ENCODE measurements around the gene HMX1. TPM values are rescaled to one million over a fixed set of nuclear protein-coding genes. Genes with fewer than 3 reads are reported as not detected.

Gene HMX1
- polyA plus RNA-seq, 1 donor (not counting 4 experiments of a cell fraction or from before 2014, with no cell fraction given): not detected

GRCh38 chr4:8882239-8882638 lies 10.6 kb upstream of the HMX1 start:
- no peak overlapping the region for H3K27ac ChIP-seq (ENCODE audit: control insufficient read depth, insufficient read depth, low read length)
- H3K36me3 ChIP-seq (ENCODE audit: control insufficient read depth in 2 of 2, extremely low read depth in 1 of 2, insufficient read depth in 2 of 2, low read length in 2 of 2): no peaks in the 10 kb centered on the region
- no peak overlapping the region for H3K9ac ChIP-seq (ENCODE audit: control insufficient read depth, extremely low read depth, insufficient read depth, low read length)
- no peaks in the 10 kb centered on the region for H3K9me3 ChIP-seq (ENCODE audit: control insufficient read depth, low read depth, low read length)
- H2AFZ ChIP-seq (ENCODE audit: control insufficient read depth, low read length): no peak overlapping the region
- H3K79me2 ChIP-seq (ENCODE audit: control insufficient read depth, insufficient read depth, low read length): no peaks in the 10 kb centered on the region
- H3K9me1 ChIP-seq (ENCODE audit: control insufficient read depth, extremely low read depth, insufficient read depth, low read length): no peaks in the 10 kb centered on the region
- no peak overlapping the region for H3K4me2 ChIP-seq (ENCODE audit: control insufficient read depth, extremely low read depth, insufficient read depth, low read depth, low read length)
- H3K4me3 ChIP-seq (ENCODE audit: control insufficient read depth in 2 of 3, extremely low read depth in 1 of 3, insufficient read depth in 2 of 3, low read depth in 1 of 3, low read length in 3 of 3): no peak overlapping the region
- H4K20me1 ChIP-seq (ENCODE audit: control insufficient read depth, extremely low read depth, insufficient read depth, low read length): no peaks in the 10 kb centered on the region
- no peak for TF ChIP-seq EZH2 (IDR thresholded peaks at IDR 0.05; ENCODE audit: low read length)
- TF ChIP-seq CTCF (optimal IDR thresholded peaks at IDR 0.05 in 1 of 3, IDR thresholded peaks at IDR 0.05 in 1 of 3, conservative IDR thresholded peaks at IDR 0.05 in 1 of 3; ENCODE audit: extremely low read depth in 1 of 3, insufficient read depth in 2 of 3, low read length in 3 of 3): no peak
- dilution Hi-C loops (cut with MboI; ENCODE audit: extremely low pct_ligation_motif_present, low sequenced_read_pairs): no loop called here
- H3K4me1 ChIP-seq (ENCODE audit: control insufficient read depth, extremely low read depth, insufficient read depth, low read length): no peaks in the 10 kb centered on the region
- no peak for DNase-seq (ENCODE audit: low read depth, low spot score)
- FAIRE-seq: no peak
- H3K27me3 ChIP-seq (ENCODE audit: control insufficient read depth, extremely low read depth, insufficient read depth, low read length): peaks cover 19% of the 10 kb centered on the region

DNA sequence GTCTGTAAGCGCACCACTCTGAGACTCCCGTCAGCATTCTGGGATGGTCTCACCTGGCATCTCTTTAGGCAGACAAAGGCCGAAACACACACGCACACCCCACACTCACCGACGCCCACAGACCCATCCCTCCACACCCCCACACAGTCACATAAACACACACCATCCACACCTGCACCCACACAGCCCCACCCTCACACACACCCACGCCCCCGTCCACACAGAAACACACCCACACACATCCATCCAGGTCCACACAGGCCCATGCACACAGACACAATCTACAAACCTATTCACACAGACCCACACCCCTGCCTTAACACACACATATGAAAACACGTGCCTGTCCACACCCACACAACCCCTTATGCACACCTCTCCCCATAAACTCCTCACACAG lies 9.2 kb upstream of the HMX1 start:
- dilution Hi-C loops (cut with MboI; ENCODE audit: extremely low pct_ligation_motif_present, low sequenced_read_pairs): no loop called here

More for the DNA sequence above, 9.2 kb upstream of the HMX1 start:
- Histone ChIP-seq H3K9me3 (ENCODE audit: control insufficient read depth, low read depth, low read length) (no peaks in the 10 kb centered on the region), H3K4me1 (ENCODE audit: control insufficient read depth, extremely low read depth, insufficient read depth, low read length) (no peaks in the 10 kb centered on the region), H3K27me3 (ENCODE audit: control insufficient read depth, extremely low read depth, insufficient read depth, low read length) (peaks cover 33% of the 10 kb centered on the region), H3K27ac (ENCODE audit: control insufficient read depth, insufficient read depth, low read length) (no peak overlapping the region), H4K20me1 (ENCODE audit: control insufficient read depth, extremely low read depth, insufficient read depth, low read length) (no peaks in the 10 kb centered on the region), H2AFZ (ENCODE audit: control insufficient read depth, low read length) (no peak overlapping the region), H3K4me2 (ENCODE audit: control insufficient read depth, extremely low read depth, insufficient read depth, low read depth, low read length) (no peak overlapping the region), H3K9ac (ENCODE audit: control insufficient read depth, extremely low read depth, insufficient read depth, low read length) (no peak overlapping the region), H3K36me3 (ENCODE audit: control insufficient read depth in 2 of 2, extremely low read depth in 1 of 2, insufficient read depth in 2 of 2, low read length in 2 of 2) (no peaks in the 10 kb centered on the region), H3K79me2 (ENCODE audit: control insufficient read depth, insufficient read depth, low read length) (no peaks in the 10 kb centered on the region), H3K9me1 (ENCODE audit: control insufficient read depth, extremely low read depth, insufficient read depth, low read length) (no peaks in the 10 kb centered on the region), H3K4me3 (ENCODE audit: control insufficient read depth in 2 of 3, extremely low read depth in 1 of 3, insufficient read depth in 2 of 3, low read depth in 1 of 3, low read length in 3 of 3) (no peak overlapping the region)
- no peak for TF ChIP-seq CTCF (optimal IDR thresholded peaks at IDR 0.05 in 1 of 3, IDR thresholded peaks at IDR 0.05 in 1 of 3, conservative IDR thresholded peaks at IDR 0.05 in 1 of 3; ENCODE audit: extremely low read depth in 1 of 3, insufficient read depth in 2 of 3, low read length in 3 of 3)
- no peak for TF ChIP-seq EZH2 (IDR thresholded peaks at IDR 0.05; ENCODE audit: low read length)
- DNase-seq (ENCODE audit: low read depth, low spot score): no peak
- no peak for FAIRE-seq

Data from keratinocyte (primary cell).